Tibial nerve (tissue), 3 donors: ENCODE data around the gene PDCD11.

Source experiments
- CTCF ChIP-seq, 5 experiments: fragments of 200-600 bp in 3 of 5; fragments of 450-650 bp in 2 of 5; sonication (generic) in 3 of 5; IDR thresholded peaks; one replicate each; pipeline ENCODE4 v1.5.1; 2016 to 2019; ENCODE audit warnings: antibody characterized with exemption in 5 of 5, mild to moderate bottlenecking in 3 of 5, moderate library complexity in 2 of 5
- POLR2A ChIP-seq, 2 donors: fragments of 450-650 bp; IDR thresholded peaks; one replicate each; pipeline ENCODE4 v1.6.1; 2017; ENCODE audit warnings: antibody characterized with exemption in 2 of 2, mild to moderate bottlenecking in 2 of 2, moderate library complexity in 2 of 2

- TF ChIP-seq CTCF (IDR thresholded peaks at IDR 0.05): no peak
- no peak for TF ChIP-seq POLR2A (IDR thresholded peaks at IDR 0.05)
These were observed 716 bp upstream of the PDCD11 start for GRCh38 chr10:103395754-103396066.
